Endothelial cell of umbilical vein (primary cell): ENCODE measurements around the gene SPP1.

Experiments used
- CTCF ChIP-seq, 2 donors: IDR thresholded peaks; 1 replicate in 1 of 2; 2 replicates in 1 of 2; pipeline ENCODE4 v1.5.1; 2011; ENCODE audit warnings: low read length in 2 of 2, mild to moderate bottlenecking in 2 of 2, moderate library complexity in 2 of 2, control low read depth in 1 of 2, inconsistent platforms in 1 of 2, low read depth in 1 of 2; ENCODE audit not compliant: insufficient read depth in 1 of 2; ENCODE audit errors: extremely low read depth in 1 of 2
- EZH2 ChIP-seq: IDR thresholded peaks from 2 replicates; pipeline ENCODE4 v1.6.1; 2012; ENCODE audit warnings: borderline replicate concordance, low read depth, mild to moderate bottlenecking, moderate library complexity, low read length, inconsistent platforms; ENCODE audit not compliant: severe bottlenecking
- FOS ChIP-seq: IDR thresholded peaks from 2 replicates; pipeline ENCODE4 v1.6.1; 2011; ENCODE audit warnings: mild to moderate bottlenecking, low read length, moderate library complexity, borderline replicate concordance; ENCODE audit not compliant: insufficient read depth
- JUN ChIP-seq: IDR thresholded peaks from 2 replicates; pipeline ENCODE4 v1.6.1; 2011; ENCODE audit warnings: borderline replicate concordance, low read depth; ENCODE audit not compliant: insufficient read length, insufficient read depth
- MYC ChIP-seq: IDR thresholded peaks from one replicate; pipeline ENCODE4 v1.6.1; 2011; ENCODE audit warnings: mild to moderate bottlenecking, low read depth, low read length
- POLR2A ChIP-seq: IDR thresholded peaks from 2 replicates; pipeline ENCODE4 v1.6.1; 2012; ENCODE audit warnings: low read depth, mild to moderate bottlenecking, control low read depth, low read length
- POLR2AphosphoS5 ChIP-seq: IDR thresholded peaks from 2 replicates; pipeline ENCODE4 v1.6.1; 2012; ENCODE audit warnings: low read depth, mild to moderate bottlenecking, control low read depth, low read length, moderate library complexity; ENCODE audit not compliant: insufficient read depth
- TF ChIP-seq, protein P1 (sequence below): IDR thresholded peaks from 2 replicates; pipeline ENCODE4 v1.6.1; 2011; ENCODE audit not compliant: insufficient read depth, insufficient read length

- no peak for TF ChIP-seq POLR2A
- no peak for TF ChIP-seq CTCF (IDR thresholded peaks at IDR 0.05; ENCODE audit: extremely low read depth in 1 of 2, insufficient read depth in 1 of 2, low read depth in 1 of 2, low read length in 2 of 2)
- TF ChIP-seq, protein P1, sequence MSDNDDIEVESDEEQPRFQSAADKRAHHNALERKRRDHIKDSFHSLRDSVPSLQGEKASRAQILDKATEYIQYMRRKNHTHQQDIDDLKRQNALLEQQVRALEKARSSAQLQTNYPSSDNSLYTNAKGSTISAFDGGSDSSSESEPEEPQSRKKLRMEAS, result no peak
- no peak for TF ChIP-seq EZH2
- TF ChIP-seq POLR2AphosphoS5, result no peak
- TF ChIP-seq JUN, result no peak
- TF ChIP-seq MYC, result no peak
- TF ChIP-seq FOS, result no peak
Measured at GRCh38 chr4:87939978-87940690, 35.4 kb upstream of the SPP1 start.
